LNCaP clone FGC (cell line): Measurements from ENCODE around the gene SOD2.
A peak's percentile ranks its signal among the peaks of the same experiment; 100 is the strongest.
"Not testable (repeated sequence)": the region's sequence is repeated elsewhere in the genome, so short reads cannot be mapped to it uniquely, and the experiment has no call there.

Experiments used
- DNase-seq: peaks from one replicate; pipeline ENCODE4 v3.0.0-alpha.2; 2011; ENCODE audit warnings: low read depth
- H3K4me3 ChIP-seq: 2 replicates; pipeline ENCODE4 v1.5.1; 2011; ENCODE audit warnings: mild to moderate bottlenecking, low read depth, low read length, control low read depth
- TF ChIP-seq, protein P1 (sequence below): IDR thresholded peaks from 2 replicates; pipeline ENCODE4 v1.5.1; 2012; ENCODE audit warnings: mild to moderate bottlenecking; ENCODE audit not compliant: control insufficient read depth, insufficient read depth; ENCODE audit errors: extremely low read depth

Gene SOD2

DNA sequence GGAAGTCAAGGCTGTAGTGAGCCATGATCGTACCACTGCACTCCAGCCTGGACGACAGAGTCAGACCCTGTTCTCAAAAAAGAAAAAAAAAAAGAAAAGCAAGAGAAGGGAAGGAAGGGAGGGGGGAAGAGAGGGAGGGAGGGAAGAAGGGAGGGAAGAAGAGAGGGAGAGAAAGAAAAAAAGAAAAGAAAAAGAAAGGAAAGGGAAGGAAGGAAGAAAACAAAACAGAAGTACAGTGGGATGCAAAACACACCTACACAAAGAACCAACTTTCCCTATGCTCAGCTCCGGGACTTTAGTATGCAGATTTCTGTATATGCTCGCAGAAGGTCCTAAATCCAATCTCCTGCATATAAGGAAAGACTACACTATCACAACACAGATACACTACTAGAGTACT, 31.7 kb upstream of the SOD2 start:
- TF ChIP-seq, protein P1, sequence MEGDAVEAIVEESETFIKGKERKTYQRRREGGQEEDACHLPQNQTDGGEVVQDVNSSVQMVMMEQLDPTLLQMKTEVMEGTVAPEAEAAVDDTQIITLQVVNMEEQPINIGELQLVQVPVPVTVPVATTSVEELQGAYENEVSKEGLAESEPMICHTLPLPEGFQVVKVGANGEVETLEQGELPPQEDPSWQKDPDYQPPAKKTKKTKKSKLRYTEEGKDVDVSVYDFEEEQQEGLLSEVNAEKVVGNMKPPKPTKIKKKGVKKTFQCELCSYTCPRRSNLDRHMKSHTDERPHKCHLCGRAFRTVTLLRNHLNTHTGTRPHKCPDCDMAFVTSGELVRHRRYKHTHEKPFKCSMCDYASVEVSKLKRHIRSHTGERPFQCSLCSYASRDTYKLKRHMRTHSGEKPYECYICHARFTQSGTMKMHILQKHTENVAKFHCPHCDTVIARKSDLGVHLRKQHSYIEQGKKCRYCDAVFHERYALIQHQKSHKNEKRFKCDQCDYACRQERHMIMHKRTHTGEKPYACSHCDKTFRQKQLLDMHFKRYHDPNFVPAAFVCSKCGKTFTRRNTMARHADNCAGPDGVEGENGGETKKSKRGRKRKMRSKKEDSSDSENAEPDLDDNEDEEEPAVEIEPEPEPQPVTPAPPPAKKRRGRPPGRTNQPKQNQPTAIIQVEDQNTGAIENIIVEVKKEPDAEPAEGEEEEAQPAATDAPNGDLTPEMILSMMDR, result no peak
- no peak overlapping the region for H3K4me3 ChIP-seq
- DNase-seq, result no peak

DNA sequence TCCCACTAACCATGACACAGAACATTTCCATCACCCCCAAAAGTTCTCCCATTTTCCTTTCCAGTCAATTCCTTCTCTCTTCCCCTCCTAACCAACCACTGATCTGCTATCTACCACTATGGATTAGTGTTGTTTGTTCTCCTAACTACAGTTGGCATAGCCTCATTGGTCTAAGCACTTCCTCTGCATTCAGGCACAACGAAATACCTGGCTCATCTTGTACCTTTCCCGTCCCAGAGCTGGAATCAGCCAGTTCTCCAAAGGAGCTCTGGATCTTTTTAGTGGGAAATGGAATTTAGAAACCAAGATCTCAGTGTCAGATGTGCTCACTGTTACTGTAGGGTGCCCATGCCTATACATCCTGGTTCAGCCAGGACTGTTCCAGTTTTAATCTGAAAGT, 30.2 kb upstream of the SOD2 start:
- TF ChIP-seq, protein P1, result no peak
- no peak for DNase-seq
- H3K4me3 ChIP-seq, result no peak overlapping the region; the same call in 1 of the 2 replicates

DNA sequence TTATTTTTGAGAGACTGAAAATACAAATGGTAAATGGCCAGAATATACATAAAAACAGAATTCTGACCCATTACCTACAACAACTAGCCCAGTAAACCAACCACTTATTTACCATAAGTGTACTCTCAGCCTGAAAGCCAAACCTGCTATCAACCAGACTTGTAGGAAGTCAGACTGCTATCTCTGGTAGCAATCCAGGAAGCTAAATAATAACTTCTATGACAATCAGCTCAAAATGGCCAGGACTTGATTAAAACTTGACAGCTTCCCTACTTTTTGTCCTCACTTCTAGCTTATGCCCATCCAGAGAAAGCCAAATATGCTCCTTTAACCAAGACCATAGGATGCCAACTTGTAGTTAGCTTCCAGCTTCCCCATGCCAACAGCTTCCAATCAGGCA, 29.6 kb upstream of the SOD2 start:
- no peak overlapping the region for H3K4me3 ChIP-seq
- no peak for DNase-seq
- TF ChIP-seq, protein P1, result no peak

DNA sequence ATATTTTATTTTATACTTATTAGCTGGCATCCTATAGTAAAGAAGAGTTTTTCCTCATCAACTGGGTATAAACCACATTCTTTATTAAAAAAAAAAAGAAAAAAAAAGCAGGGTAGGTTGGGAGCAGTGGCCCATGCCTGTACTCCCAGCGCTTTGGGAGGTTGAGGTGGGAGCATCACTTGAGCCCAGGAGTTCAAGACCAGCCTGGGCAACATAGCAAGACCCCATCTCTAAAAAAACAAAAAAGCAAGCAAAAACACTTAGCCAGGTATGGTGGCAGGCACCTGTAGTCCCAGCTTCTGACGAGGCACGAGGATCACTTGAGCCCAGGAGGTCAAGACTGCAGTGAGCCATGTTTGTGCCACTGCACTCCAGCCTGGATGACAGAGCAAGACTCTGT, 28.9 kb upstream of the SOD2 start:
- not testable (repeated sequence) for H3K4me3 ChIP-seq, DNase-seq

DNA sequence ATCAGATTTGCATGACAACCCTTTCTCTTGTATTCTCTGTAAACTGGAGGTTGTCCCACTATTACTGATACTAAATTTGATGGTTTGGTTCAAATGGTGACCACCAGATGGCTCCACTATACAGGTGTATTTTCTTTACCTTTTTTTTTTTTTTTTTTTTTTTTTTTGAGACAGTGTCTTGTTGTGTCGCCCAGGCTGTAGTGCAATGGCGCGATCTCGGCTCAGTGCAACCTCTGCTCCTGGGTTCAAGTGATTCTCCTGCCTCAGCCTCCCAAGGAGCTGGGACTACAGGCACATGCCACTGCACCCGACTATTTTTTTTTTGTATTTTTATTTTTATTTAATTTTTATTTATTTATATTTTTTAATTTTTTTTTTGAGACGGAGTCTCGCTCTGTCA, 27.7 kb upstream of the SOD2 start:
- no peak overlapping the region for H3K4me3 ChIP-seq
- TF ChIP-seq, protein P1, result peak; percentile 53
- peak; percentile 41 for DNase-seq

DNA sequence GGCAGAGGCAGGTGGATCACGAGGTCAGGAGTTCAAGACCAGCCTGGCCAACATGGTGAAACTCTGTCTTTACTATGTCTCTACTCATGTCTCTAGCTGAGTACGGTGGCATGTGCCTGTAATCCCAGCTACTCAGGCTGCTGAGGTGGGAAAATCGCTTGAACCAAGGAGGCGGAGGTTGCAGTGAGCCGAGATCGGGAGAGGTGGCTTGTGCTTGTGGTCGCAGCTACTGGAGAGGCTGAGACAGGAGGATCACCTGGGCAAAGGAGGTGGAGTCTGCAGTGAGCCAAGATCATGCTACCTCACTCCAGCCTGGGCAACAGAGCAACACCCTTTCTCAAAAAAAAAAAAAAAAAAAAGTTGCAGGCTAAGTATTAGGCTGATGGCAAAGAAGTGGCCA, 26.2 kb upstream of the SOD2 start:
- no peak for DNase-seq
- H3K4me3 ChIP-seq, result no peak overlapping the region
- TF ChIP-seq, protein P1, result no peak

DNA sequence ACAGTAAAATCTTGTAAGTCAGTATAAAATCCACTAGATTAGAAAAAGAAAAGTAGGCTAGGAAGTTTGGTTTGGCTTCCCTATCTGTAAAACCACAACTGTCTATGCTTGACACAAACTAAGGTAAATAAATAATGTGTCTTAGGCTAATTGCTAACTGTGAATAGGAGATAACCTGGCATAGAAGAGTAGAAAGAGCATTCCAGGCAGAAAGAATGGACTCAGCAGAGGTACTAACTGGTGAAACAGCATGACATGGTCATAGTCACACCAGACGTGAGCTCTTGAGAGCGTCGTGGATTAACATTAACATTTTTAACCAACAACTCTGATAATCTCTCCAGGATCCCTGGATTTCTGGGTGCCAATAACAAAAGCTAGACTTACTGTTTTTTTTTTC, 25.6 kb upstream of the SOD2 start:
- no peak for DNase-seq
- H3K4me3 ChIP-seq, result no peak overlapping the region
- TF ChIP-seq, protein P1, result no peak
